Adrenal gland (tissue), 5 donors: ENCODE results near the gene RARB.

Experiments
- CTCF ChIP-seq, 6 experiments: fragments of 450-650 bp in 4 of 6; fragments of 200-600 bp in 2 of 6; sonication (generic) in 1 of 6; IDR thresholded peaks; 1 replicate in 5 of 6; 2 replicates in 1 of 6; pipeline versions ENCODE4 v1.5.1 to v1.8.0; 2016 to 2021; ENCODE audit warnings: antibody characterized with exemption in 6 of 6, mild to moderate bottlenecking in 2 of 6, moderate library complexity in 1 of 6
- POLR2A ChIP-seq, 2 donors: fragments of 450-650 bp; IDR thresholded peaks; one replicate each; pipeline ENCODE4 v1.6.1; 2017; ENCODE audit warnings: antibody characterized with exemption in 2 of 2, mild to moderate bottlenecking in 2 of 2, moderate library complexity in 1 of 2
- donor health status: DM: no; HTN: no; CAD: no.

GRCh38 chr3:25576146-25576545 is 148.1 kb downstream of the RARB start:
- TF ChIP-seq POLR2A (IDR thresholded peaks at IDR 0.05) (no peak), CTCF (IDR thresholded peaks at IDR 0.05) (no peak)
